ENCODE data around the gene CCDC172.

The CCDC172 gene

GRCh38 chr10:116402858-116403257, 78.6 kb downstream of the CCDC172 start (continued):
- no peak for TF ChIP-seq ZNF449 (tag by site-specific recombination; IDR thresholded peaks at IDR 0.05)
- no peak for TF ChIP-seq RBAK (tag by site-specific recombination; IDR thresholded peaks at IDR 0.05)
- no peak for TF ChIP-seq ZNF654 (tag by site-specific recombination; IDR thresholded peaks at IDR 0.05; ENCODE audit: low read depth)
- TF ChIP-seq ZNF335 (tag by site-specific recombination; conservative IDR thresholded peaks at IDR 0.05), result no peak
- no peak for TF ChIP-seq ZNF324 (tag by site-specific recombination; IDR thresholded peaks at IDR 0.05)
- no peak for TF ChIP-seq ZNF433 (tag by site-specific recombination; IDR thresholded peaks at IDR 0.05; ENCODE audit: low read depth)
- no peak for TF ChIP-seq SCRT2 (tag by site-specific recombination; IDR thresholded peaks at IDR 0.05)
- no peak for TF ChIP-seq ZNF792 (tag by site-specific recombination; IDR thresholded peaks at IDR 0.05)
- no peak for TF ChIP-seq WT1 (tag by site-specific recombination; IDR thresholded peaks at IDR 0.05)
- no peak for TF ChIP-seq MEIS1 (CRISPR knock-in tag; IDR thresholded peaks at IDR 0.05; ENCODE audit: borderline replicate concordance)

- ChIA-PET POLR2A (interaction anchor here (0.7 kb wide), 1 partner anchor 214 kb away, joined by 5 read pairs; no protein-coding TSS in a partner anchor), CTCF (interaction anchor here (0.7 kb wide), 2 partner anchors 38 to 76 kb away, joined by 4 to 6 read pairs; no protein-coding TSS in a partner anchor)
- no peaks in the 10 kb centered on the region for H3K36me3 ChIP-seq (ENCODE audit: control insufficient read depth in 2 of 2, insufficient read depth in 1 of 2, low read length in 2 of 2)
- no peaks in the 10 kb centered on the region for H3K9me3 ChIP-seq (ENCODE audit: control insufficient read depth, insufficient read depth, low read depth, low read length)
- TF ChIP-seq RBAK (tag by site-specific recombination; IDR thresholded peaks at IDR 0.05) (no peak), ZBTB17 (tag by site-specific recombination; IDR thresholded peaks at IDR 0.05) (0 out of 2 replicates have a peak, but pooled peaks have one; percentile 17), HOXD13 (CRISPR knock-in tag; IDR thresholded peaks at IDR 0.05; ENCODE audit: borderline replicate concordance) (no peak)
- no peak overlapping the region for H3K4me3 ChIP-seq (ENCODE audit: low read depth, low read length)
- no peaks in the 10 kb centered on the region for H3K4me1 ChIP-seq (ENCODE audit: control insufficient read depth, insufficient read depth, low read length)
- no peak overlapping the region for H3K27ac ChIP-seq (ENCODE audit: extremely low read depth, low read depth, low read length)
Observed at GRCh38 chr10:116403740-116404250, 79.5 kb downstream of the CCDC172 start.

GRCh38 chr10:116408719-116409118, 84.5 kb downstream of the CCDC172 start:
- Histone ChIP-seq H3K4me1 (ENCODE audit: control insufficient read depth, insufficient read depth, low read length) (no peaks in the 10 kb centered on the region), H3K4me3 (ENCODE audit: low read depth, low read length) (no peak overlapping the region), H3K27ac (ENCODE audit: extremely low read depth, low read depth, low read length) (no peak overlapping the region), H3K36me3 (ENCODE audit: control insufficient read depth in 2 of 2, insufficient read depth in 1 of 2, low read length in 2 of 2) (no peaks in the 10 kb centered on the region), H3K9me3 (ENCODE audit: control insufficient read depth, insufficient read depth, low read depth, low read length) (no peaks in the 10 kb centered on the region)
- ChIA-PET POLR2A (no interaction called here), CTCF (interaction anchor here (0.7 kb wide), 1 partner anchor 609 kb away, joined by 3 read pairs; no protein-coding TSS in a partner anchor)
- TF ChIP-seq ZNF140 (tag by site-specific recombination; IDR thresholded peaks at IDR 0.05), result no peak
- TF ChIP-seq ZNF629 (tag by site-specific recombination; IDR thresholded peaks at IDR 0.05), result no peak
- no peak for TF ChIP-seq OVOL3 (tag by site-specific recombination; IDR thresholded peaks at IDR 0.05)
- TF ChIP-seq HOXA7 (CRISPR knock-in tag; IDR thresholded peaks at IDR 0.05; ENCODE audit: borderline replicate concordance), result no peak
- TF ChIP-seq GLI2 (tag by site-specific recombination; IDR thresholded peaks at IDR 0.05; ENCODE audit: borderline replicate concordance, low read depth), result no peak
- TF ChIP-seq ZNF514 (tag by site-specific recombination; IDR thresholded peaks at IDR 0.05), result no peak
- no peak for TF ChIP-seq ZNF707 (tag by site-specific recombination; IDR thresholded peaks at IDR 0.05)
- no peak for TF ChIP-seq ZNF19 (tag by site-specific recombination; IDR thresholded peaks at IDR 0.05; ENCODE audit: low read depth)
- TF ChIP-seq SETDB1 (IDR thresholded peaks at IDR 0.05; ENCODE audit: insufficient read length, low read length), result no peak
- TF ChIP-seq ZNF513 (tag by site-specific recombination; IDR thresholded peaks at IDR 0.05), result no peak
- no peak for TF ChIP-seq ZNF677 (tag by site-specific recombination; IDR thresholded peaks at IDR 0.05)
- no peak for TF ChIP-seq ZNF777 (tag by site-specific recombination; IDR thresholded peaks at IDR 0.05; ENCODE audit: borderline replicate concordance)
- no peak for TF ChIP-seq AEBP2 (tag by site-specific recombination; IDR thresholded peaks at IDR 0.05; ENCODE audit: borderline replicate concordance)
- TF ChIP-seq ZSCAN4 (tag by site-specific recombination; IDR thresholded peaks at IDR 0.05), result no peak
- no peak for TF ChIP-seq HOXC10 (CRISPR knock-in tag; IDR thresholded peaks at IDR 0.05)

Measured in HEK293 (cell line).